ENCODE measurements around the gene GALNT2. TPM values are rescaled to one million over a fixed set of nuclear protein-coding genes. Genes with fewer than 3 reads are reported as not detected.

The GALNT2 gene
- total and polyA plus RNA-seq, 2 of the 13 experiments (the other 11 are each of a cell fraction or from before 2014, with no cell fraction given): 39.3 to 39.6 TPM

DNA sequence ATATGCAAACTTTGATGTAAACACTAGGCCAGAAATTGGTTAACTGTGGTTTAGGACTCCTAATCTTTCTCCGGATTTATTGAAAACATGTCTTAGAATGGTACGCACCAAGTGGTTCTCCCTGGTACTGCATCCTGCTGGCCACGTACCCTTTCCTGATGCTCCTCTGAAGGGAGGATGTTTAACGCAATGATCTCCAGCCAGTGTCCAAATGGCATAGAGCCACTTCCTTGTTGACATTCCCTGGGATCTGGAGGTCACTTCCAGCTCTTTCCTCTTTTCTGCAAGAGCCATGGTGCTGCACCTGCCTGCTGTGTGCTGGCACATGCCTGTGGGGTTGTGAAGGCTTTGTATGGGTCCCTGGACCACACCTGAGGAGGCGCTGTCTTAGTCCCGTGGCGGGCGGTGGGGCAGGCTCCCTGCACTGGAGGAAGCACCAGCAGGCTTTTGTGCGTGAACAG lies 53.9 kb downstream of the GALNT2 start (continued):
- TF ChIP-seq, protein P1, sequence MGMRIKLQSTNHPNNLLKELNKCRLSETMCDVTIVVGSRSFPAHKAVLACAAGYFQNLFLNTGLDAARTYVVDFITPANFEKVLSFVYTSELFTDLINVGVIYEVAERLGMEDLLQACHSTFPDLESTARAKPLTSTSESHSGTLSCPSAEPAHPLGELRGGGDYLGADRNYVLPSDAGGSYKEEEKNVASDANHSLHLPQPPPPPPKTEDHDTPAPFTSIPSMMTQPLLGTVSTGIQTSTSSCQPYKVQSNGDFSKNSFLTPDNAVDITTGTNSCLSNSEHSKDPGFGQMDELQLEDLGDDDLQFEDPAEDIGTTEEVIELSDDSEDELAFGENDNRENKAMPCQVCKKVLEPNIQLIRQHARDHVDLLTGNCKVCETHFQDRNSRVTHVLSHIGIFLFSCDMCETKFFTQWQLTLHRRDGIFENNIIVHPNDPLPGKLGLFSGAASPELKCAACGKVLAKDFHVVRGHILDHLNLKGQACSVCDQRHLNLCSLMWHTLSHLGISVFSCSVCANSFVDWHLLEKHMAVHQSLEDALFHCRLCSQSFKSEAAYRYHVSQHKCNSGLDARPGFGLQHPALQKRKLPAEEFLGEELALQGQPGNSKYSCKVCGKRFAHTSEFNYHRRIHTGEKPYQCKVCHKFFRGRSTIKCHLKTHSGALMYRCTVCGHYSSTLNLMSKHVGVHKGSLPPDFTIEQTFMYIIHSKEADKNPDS (CRISPR knock-in tag; IDR thresholded peaks at IDR 0.05): no peak
- TF ChIP-seq ZNF10 (CRISPR knock-in tag; IDR thresholded peaks at IDR 0.05; ENCODE audit: borderline replicate concordance, low read depth): no peak
- no peak for TF ChIP-seq ISX (CRISPR knock-in tag; conservative IDR thresholded peaks at IDR 0.05)
- TF ChIP-seq GFI1 (CRISPR knock-in tag; IDR thresholded peaks at IDR 0.05; ENCODE audit: borderline replicate concordance): no peak
- TF ChIP-seq, protein P2, sequence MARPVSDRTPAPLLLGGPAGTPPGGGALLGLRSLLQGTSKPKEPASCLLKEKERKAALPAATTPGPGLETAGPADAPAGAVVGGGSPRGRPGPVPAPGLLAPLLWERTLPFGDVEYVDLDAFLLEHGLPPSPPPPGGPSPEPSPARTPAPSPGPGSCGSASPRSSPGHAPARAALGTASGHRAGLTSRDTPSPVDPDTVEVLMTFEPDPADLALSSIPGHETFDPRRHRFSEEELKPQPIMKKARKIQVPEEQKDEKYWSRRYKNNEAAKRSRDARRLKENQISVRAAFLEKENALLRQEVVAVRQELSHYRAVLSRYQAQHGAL (CRISPR knock-in tag; IDR thresholded peaks at IDR 0.05; ENCODE audit: not compliant biosample characterization): no peak
- TF ChIP-seq, protein P3, sequence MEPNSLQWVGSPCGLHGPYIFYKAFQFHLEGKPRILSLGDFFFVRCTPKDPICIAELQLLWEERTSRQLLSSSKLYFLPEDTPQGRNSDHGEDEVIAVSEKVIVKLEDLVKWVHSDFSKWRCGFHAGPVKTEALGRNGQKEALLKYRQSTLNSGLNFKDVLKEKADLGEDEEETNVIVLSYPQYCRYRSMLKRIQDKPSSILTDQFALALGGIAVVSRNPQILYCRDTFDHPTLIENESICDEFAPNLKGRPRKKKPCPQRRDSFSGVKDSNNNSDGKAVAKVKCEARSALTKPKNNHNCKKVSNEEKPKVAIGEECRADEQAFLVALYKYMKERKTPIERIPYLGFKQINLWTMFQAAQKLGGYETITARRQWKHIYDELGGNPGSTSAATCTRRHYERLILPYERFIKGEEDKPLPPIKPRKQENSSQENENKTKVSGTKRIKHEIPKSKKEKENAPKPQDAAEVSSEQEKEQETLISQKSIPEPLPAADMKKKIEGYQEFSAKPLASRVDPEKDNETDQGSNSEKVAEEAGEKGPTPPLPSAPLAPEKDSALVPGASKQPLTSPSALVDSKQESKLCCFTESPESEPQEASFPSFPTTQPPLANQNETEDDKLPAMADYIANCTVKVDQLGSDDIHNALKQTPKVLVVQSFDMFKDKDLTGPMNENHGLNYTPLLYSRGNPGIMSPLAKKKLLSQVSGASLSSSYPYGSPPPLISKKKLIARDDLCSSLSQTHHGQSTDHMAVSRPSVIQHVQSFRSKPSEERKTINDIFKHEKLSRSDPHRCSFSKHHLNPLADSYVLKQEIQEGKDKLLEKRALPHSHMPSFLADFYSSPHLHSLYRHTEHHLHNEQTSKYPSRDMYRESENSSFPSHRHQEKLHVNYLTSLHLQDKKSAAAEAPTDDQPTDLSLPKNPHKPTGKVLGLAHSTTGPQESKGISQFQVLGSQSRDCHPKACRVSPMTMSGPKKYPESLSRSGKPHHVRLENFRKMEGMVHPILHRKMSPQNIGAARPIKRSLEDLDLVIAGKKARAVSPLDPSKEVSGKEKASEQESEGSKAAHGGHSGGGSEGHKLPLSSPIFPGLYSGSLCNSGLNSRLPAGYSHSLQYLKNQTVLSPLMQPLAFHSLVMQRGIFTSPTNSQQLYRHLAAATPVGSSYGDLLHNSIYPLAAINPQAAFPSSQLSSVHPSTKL (CRISPR knock-in tag; IDR thresholded peaks at IDR 0.05): 0 out of 2 replicates have a peak, but pooled peaks have one; percentile 40
- TF ChIP-seq SRSF9 (IDR thresholded peaks at IDR 0.05; ENCODE audit: borderline replicate concordance, insufficient read depth, low read depth, low read length, poor library complexity, severe bottlenecking): no peak
- TF ChIP-seq SMC3 (IDR thresholded peaks at IDR 0.05; ENCODE audit: low read length): peak; percentile 44; the same call in 1 of the 2 replicates
- TF ChIP-seq, protein P4, sequence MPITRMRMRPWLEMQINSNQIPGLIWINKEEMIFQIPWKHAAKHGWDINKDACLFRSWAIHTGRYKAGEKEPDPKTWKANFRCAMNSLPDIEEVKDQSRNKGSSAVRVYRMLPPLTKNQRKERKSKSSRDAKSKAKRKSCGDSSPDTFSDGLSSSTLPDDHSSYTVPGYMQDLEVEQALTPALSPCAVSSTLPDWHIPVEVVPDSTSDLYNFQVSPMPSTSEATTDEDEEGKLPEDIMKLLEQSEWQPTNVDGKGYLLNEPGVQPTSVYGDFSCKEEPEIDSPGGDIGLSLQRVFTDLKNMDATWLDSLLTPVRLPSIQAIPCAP (CRISPR knock-in tag; IDR thresholded peaks at IDR 0.05; ENCODE audit: low read depth): no peak
- TF ChIP-seq, protein P5, sequence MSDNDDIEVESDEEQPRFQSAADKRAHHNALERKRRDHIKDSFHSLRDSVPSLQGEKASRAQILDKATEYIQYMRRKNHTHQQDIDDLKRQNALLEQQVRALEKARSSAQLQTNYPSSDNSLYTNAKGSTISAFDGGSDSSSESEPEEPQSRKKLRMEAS (IDR thresholded peaks at IDR 0.05): 0 out of 2 replicates have a peak, but pooled peaks have one; percentile 31
- TF ChIP-seq, protein P6, sequence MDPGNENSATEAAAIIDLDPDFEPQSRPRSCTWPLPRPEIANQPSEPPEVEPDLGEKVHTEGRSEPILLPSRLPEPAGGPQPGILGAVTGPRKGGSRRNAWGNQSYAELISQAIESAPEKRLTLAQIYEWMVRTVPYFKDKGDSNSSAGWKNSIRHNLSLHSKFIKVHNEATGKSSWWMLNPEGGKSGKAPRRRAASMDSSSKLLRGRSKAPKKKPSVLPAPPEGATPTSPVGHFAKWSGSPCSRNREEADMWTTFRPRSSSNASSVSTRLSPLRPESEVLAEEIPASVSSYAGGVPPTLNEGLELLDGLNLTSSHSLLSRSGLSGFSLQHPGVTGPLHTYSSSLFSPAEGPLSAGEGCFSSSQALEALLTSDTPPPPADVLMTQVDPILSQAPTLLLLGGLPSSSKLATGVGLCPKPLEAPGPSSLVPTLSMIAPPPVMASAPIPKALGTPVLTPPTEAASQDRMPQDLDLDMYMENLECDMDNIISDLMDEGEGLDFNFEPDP (CRISPR knock-in tag; conservative IDR thresholded peaks at IDR 0.05): 0 out of 2 replicates have a peak, but pooled peaks have one; percentile 47
- TF ChIP-seq, protein P7, sequence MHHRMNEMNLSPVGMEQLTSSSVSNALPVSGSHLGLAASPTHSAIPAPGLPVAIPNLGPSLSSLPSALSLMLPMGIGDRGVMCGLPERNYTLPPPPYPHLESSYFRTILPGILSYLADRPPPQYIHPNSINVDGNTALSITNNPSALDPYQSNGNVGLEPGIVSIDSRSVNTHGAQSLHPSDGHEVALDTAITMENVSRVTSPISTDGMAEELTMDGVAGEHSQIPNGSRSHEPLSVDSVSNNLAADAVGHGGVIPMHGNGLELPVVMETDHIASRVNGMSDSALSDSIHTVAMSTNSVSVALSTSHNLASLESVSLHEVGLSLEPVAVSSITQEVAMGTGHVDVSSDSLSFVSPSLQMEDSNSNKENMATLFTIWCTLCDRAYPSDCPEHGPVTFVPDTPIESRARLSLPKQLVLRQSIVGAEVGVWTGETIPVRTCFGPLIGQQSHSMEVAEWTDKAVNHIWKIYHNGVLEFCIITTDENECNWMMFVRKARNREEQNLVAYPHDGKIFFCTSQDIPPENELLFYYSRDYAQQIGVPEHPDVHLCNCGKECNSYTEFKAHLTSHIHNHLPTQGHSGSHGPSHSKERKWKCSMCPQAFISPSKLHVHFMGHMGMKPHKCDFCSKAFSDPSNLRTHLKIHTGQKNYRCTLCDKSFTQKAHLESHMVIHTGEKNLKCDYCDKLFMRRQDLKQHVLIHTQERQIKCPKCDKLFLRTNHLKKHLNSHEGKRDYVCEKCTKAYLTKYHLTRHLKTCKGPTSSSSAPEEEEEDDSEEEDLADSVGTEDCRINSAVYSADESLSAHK (CRISPR knock-in tag; IDR thresholded peaks at IDR 0.05; ENCODE audit: borderline replicate concordance): no peak
- TF ChIP-seq SP2 (CRISPR knock-in tag; IDR thresholded peaks at IDR 0.05): no peak
- TF ChIP-seq HMG20B (CRISPR knock-in tag; conservative IDR thresholded peaks at IDR 0.05): no peak
- TF ChIP-seq ZMYM3 (CRISPR knock-in tag; IDR thresholded peaks at IDR 0.05): no peak
- no peak for TF ChIP-seq ATF7-NPFF (CRISPR knock-in tag; IDR thresholded peaks at IDR 0.05; ENCODE audit: low read depth)
- TF ChIP-seq ZNF331 (CRISPR knock-in tag; IDR thresholded peaks at IDR 0.05): no peak

All from HepG2 (cell line).